Lower leg skin (tissue), 4 donors: ENCODE results near the gene TRAP1. TPM values are rescaled to one million over a fixed set of nuclear protein-coding genes. Genes with fewer than 3 reads are reported as not detected.

ENCODE experiments used
- DNase-seq, 2 donors: peaks; one replicate each; pipeline ENCODE4 v3.0.0-alpha.2; 2019; ENCODE audit warnings: low spot score in 2 of 2
- H3K4me3 ChIP-seq: fragments of 200-600 bp; sonication (generic); 2 replicates; pipeline ENCODE4 v1.5.1; 2017; ENCODE audit warnings: mild to moderate bottlenecking, low read depth; ENCODE audit not compliant: poor library complexity, severe bottlenecking
- CTCF ChIP-seq, 3 donors: fragments of 450-650 bp; IDR thresholded peaks; one replicate each; pipeline ENCODE4 v1.5.1; 2016; ENCODE audit warnings: antibody characterized with exemption in 3 of 3, mild to moderate bottlenecking in 3 of 3, moderate library complexity in 2 of 3
- POLR2A ChIP-seq, 2 donors: fragments of 450-650 bp; IDR thresholded peaks; one replicate each; pipeline ENCODE4 v1.6.1; 2016 to 2017; ENCODE audit warnings: antibody characterized with exemption in 2 of 2, mild to moderate bottlenecking in 1 of 2, moderate library complexity in 1 of 2
- WGBS, 2 donors: methylation state at CpG; one replicate each; pipeline ENCODE4 v1.1.5; 2018; 5-methylcytosine and 5-hydroxymethylcytosine counted together
- intact Hi-C: fragments of 100-400 bp; cut with DNase I; formaldehyde crosslinking; loops from one replicate; pipeline ENCODE4 v1.15.0; 2023; ENCODE audit warnings: low total_unique reads
- total RNA-seq, 4 donors: library from RNA; depleted of rRNA; stranded (reverse); fragments of >200 nt; gene quantifications; one replicate each; pipeline ENCODE4 v1.1.0, GENCODE V29; 2016

The TRAP1 gene
- total RNA-seq, 4 donors from 2014 or later = 56.2 to 94.1 (median 67.4) TPM

GRCh38 chr16:3760518-3760917 is 43.2 kb upstream of the TRAP1 start:
- TF ChIP-seq POLR2A (IDR thresholded peaks at IDR 0.05) = no peak
- no peak for TF ChIP-seq CTCF (IDR thresholded peaks at IDR 0.05)
- intact Hi-C loops = no loop called here
- DNase-seq = peak in 1 of 2 donors; percentile 67
- WGBS, 2 donors = 94 to 97% methylated on average over 6 of the region's 6 CpGs
- no peak overlapping the region for H3K4me3 ChIP-seq

GRCh38 chr16:3759736-3760135 is 42.4 kb upstream of the TRAP1 start:
- intact Hi-C loops = no loop called here
- no peak overlapping the region for H3K4me3 ChIP-seq
- no peak for TF ChIP-seq CTCF (IDR thresholded peaks at IDR 0.05)
- 87 to 88% methylated on average over 5 of the region's 5 CpGs for WGBS, 2 donors
- DNase-seq = peak in 1 of 2 donors; percentile 20

GRCh38 chr16:3756113-3756512 is 38.8 kb upstream of the TRAP1 start:
- no peak overlapping the region for H3K4me3 ChIP-seq
- no peak for TF ChIP-seq CTCF (IDR thresholded peaks at IDR 0.05)
- no peak for DNase-seq
- intact Hi-C loops = no loop called here
- WGBS, 2 donors = 93% methylated on average over 9 of the region's 9 CpGs

GRCh38 chr16:3755249-3755648 is 37.9 kb upstream of the TRAP1 start:
- no peak for DNase-seq
- intact Hi-C loops = no loop called here
- no peak overlapping the region for H3K4me3 ChIP-seq
- WGBS, 2 donors = 83 to 91% methylated on average over 4 of the region's 4 CpGs
- TF ChIP-seq CTCF (IDR thresholded peaks at IDR 0.05) (no peak), POLR2A (IDR thresholded peaks at IDR 0.05) (no peak)

GRCh38 chr16:3754772-3755171 is 37.4 kb upstream of the TRAP1 start:
- TF ChIP-seq POLR2A (IDR thresholded peaks at IDR 0.05) (no peak), CTCF (IDR thresholded peaks at IDR 0.05) (no peak)
- intact Hi-C loops = no loop called here
- H3K4me3 ChIP-seq = no peak overlapping the region
- 91 to 93% methylated on average over 5 of the region's 5 CpGs for WGBS, 2 donors
- DNase-seq = no peak

- no peak for DNase-seq
- no peak overlapping the region for H3K4me3 ChIP-seq
- no peak for TF ChIP-seq POLR2A (IDR thresholded peaks at IDR 0.05)
- TF ChIP-seq CTCF (IDR thresholded peaks at IDR 0.05) = no peak
- WGBS, 2 donors = 88 to 91% methylated on average over 4 of the region's 4 CpGs
- intact Hi-C loops = no loop called here
Measured at GRCh38 chr16:3754081-3754703, 36.9 kb upstream of the TRAP1 start.
